ENCODE results near the gene EDAR.

The EDAR gene

DNA sequence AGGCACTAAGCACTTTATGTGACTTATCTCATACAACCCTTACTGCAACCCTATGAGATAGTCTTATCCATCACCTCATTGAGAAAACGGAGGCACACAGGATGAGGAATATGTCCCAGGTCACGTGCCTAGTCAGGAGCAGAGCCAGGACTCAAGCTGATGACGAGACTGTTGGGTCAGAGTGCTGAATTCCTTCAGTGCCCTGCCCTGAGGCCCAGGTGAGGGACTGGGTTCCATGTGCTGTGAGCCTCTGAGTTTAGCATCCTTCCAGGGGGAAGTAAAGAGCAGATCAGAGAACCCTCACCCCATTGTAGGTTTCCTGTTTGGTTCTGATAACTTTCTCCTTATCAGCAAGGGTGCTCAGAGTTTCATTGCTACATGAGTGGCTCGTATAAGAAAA is 11.7 kb upstream of the EDAR start:
- no peak for FAIRE-seq

DNA sequence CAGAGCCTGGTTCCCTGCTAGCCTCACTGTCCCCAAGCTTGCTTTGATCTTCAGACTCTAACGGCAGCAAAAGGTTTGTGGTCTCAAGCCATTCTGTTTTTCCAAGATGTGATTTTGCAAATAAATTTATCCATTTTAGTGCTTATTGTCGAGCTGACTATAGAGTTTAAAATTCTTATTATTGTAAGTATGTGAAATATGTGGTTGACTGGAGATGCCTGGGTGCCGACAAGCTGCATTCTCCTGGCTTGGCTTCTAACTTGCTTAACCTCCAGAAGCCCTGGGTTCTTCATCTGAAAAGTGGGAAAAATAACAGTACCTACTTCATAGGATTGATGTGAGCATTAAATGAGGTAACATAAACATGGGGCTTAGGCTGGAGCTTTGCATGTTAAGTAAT is 9.9 kb upstream of the EDAR start:
- no peak for FAIRE-seq

DNA sequence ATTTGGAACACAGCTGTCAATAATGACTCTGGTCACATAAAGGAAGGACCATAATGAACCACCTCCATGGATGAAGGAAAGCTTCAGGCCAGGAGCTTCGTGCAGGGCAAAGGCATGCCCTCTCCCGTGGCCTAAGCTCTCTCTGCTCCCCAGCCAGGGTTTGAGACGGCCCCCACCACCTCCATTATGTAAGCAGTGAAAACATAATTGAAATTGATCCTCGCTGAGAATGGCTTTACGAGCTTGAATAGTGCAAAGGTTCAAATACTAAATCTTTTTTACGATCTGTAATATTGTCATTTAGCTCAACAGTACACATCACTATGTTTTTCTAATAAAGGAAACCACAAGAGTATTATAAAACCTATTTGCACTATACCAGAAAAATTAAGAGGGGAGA is 5.2 kb upstream of the EDAR start:
- no peak for FAIRE-seq

DNA sequence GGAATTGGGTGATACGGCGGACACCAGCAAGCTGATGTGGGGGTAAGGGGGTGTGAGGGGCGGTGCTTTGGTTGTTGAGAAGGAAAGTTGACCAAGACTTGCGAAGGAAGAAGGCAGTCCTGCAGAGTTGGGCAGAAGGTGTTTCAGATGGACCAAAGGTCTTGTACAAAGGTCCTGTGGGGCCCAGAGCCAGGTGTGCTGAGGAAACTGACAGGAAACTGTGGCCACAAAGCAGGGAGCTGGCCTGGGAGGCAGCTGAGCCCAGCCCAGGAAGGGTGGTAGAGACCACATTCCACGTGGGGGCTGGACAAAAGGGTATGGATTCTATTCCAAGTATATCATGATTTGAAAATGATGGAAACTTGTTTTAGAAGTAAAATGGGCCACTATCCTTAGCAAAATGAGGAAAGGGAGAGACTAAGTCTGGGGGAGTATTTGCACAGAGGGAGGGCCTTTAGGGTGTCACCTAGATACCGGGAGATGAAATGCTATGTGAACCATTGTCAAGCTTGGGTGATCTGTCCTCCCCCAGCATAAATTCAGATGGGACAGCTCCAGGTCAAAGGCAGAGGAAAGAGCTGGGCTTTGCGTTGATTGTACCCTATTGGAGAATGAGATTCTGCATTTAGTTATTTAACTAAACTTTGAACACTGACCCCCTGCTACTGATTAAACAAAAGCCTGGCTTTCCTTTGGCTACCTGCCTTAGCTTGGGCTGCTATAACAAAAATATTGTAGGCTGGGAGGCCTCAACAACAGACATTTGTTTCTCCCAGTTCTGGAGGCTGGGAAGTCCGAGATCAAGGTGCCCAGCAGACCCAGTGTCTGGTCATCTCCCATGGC is 4.3 kb upstream of the EDAR start:
- FAIRE-seq, result no peak

DNA sequence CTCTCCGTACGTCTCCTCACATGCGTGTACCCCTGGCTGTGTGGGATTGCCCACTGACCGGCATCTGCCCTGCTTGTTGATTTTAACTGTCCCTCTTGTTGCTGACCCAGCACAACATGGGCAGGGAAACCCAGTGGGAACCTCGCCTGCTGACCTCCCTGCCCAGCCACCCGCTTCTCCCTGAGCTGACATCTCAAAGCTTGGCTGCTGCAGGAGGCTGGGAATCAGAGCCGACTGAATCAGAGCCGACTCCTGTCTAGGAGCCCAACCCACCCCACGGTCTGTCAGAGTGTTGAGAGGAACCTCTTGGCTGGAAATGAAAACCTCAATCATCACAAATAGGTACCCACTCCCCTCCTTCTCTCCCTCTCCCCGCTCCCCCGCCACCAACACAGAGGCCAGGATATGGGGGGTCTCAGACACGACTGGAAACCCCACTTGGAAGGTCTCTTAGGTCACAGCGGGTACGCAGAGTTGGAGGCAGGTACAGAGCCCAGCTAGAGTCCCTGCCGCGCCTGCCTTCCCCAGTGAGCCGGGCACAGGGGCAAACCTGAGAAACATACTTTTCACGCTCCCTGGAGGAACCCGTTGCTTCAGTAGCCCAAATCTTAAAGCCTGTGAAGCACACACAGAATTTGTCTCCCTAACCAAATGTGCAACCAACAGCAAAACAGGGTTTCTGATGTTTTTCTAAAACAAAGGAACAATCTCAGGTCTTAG is 784 bp downstream of the EDAR start:
- FAIRE-seq, result no peak

DNA sequence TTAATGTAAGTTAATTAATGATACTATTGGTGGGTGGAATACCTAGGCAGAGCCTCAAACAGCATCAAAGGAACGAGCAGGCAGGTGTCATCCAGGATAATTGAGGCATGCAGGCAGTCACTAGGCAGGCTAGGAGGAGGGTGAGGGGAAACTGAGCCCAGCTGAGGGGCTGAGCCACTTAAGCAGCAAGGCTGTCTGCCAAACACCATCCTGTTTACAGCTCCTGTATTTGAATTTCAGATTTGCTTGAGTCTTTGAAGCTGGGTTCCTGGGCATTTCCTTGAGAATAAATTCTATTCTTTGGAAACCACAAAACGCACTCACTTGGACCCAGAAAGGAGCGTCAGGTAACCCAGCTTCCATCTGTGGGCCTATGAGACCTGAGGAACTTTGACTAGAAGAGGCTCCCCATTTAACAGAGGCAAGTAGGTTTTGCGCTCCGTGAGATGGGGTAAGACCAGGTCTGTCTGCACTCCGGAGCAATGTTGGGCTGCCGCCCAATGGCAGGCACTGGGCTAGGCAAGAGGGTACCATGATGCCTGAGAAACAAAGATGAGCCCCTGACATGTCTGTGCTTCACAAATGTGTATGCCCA is 2.0 kb downstream of the EDAR start:
- FAIRE-seq, result no peak

DNA sequence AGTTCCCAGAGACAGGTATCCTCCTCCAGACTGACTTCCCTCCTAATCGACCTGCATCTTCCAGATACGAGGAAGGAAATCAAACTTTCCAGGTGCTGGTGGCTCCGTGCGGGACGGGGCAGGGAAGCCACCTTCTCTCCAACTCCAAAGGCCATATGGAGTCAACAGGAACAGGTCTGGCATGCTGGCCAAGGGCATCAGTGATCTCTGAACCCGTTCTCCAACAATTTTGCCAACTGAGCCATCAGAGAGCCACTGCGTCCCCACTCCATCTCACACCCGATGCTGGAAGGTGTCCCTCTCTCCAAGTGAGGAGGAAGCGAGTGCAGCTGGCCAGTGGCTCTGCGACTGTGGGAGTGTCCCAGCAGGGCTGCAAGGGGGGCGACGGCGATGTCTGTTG is 5.4 kb downstream of the EDAR start:
- no peak for FAIRE-seq

DNA sequence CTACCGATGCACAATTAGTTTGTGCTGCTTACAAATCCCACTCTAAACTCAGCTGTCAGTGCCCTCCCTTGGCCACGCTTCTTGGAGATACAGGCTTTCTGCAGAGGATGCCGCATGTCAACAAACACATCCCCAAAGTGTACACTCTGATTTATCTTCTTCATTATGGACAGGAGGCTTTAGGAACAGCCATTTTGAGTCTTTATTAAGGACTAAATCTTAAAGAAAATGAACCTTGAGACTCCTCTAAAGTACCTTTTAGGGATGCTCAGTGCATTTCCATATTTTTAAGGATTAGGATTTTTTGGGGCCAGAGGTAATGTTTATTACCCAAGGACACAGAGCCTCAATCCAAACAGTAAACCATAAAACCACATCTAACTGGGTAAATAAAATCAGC is 6.0 kb downstream of the EDAR start:
- no peak for FAIRE-seq

DNA sequence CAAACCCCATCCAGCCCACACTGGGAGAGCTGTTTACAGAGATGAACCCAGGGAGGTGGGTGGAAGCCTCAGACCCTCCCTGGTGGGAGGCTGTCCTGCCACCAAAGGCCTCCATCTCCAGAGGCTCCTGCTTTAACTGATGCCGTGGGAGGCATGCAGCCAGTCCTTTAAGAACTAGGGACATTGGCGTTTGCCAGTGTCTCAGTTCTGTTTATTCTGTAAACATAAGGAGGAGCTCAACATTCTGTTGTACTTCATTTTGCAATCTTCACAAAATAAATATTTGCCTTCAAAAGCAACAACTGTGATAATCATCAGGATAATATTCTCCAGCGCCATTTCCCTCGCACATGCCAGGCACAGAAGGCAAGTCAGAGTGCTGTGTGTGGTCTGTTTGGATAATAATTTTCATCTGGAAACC is 6.8 kb downstream of the EDAR start:
- FAIRE-seq, result peak; percentile 90

DNA sequence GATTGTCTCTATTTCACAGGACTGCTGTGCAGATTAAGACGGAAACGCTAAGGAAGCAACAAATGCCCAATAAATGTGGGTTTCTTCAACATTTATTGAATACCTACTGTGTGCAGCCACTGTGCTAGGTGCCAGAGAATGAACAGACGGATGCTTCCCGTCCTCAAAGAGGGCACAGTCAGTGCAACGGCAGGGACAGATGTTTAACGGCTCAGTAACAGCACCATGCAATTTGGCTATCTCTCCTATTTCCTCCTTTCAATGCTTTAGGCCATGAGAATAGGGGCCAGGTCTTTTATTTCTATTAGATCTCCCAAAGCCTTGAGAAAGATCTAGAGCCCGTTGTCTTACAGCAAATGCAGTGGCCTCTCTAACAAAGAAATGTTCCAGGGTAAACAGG is 7.2 kb downstream of the EDAR start:
- FAIRE-seq, result no peak

DNA sequence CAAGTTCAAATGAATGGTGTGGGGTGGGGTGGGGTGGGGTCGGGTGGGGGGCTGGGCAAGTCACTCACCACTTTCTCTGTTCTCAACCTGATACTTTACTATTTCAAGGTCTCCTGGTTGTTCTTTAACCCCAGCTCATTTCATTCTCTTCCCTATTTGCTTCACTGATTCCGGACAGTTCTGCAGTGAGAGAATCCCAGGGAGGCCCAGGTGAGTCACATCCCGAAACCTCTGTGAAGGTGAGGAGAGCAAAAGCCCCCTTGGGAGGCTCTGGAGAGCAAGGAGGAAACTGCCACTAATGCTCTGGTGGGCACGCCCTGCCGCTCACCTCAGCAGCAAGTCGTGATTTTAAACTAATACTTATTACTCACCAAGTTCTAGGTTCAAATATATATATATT is 8.9 kb downstream of the EDAR start:
- no peak for FAIRE-seq

DNA sequence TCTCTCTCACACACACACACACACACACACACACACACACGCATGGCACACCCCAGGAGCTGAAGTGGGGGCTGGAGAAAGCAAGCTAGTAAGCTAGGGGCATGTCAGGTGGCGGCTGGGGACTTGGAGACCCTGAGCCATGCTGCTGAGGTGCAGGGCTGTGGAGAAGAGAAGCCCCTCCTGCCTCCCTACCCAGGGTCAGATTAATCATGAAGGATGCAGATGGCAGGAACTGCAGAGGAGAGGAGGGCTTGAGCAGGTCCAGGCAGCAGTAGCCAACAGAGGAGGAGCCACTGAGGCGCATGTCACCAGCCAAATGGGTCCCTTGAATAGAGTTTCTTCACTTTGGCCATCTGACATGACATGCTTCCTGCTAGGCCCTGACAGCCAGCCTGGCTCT is 9.6 kb downstream of the EDAR start:
- FAIRE-seq, result no peak

DNA sequence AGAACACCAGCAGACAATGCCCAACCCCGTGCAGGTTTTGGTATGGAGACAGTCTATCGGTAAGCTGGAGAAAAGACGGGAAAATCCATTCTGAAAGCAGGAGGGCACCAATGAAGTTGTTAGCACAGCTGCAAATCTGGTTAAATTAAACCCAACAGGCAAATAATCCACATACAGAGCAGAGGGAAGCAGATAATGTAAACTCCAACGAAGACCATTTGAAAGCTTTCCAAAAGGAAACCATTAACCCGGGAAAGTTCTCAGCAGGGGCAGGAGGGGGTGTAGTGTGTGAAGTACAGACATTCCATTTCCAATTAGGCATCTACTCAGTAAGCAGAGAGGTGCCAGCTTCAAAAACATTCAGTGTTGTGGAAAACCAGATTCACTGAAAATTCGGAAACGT is 10.3 kb downstream of the EDAR start:
- FAIRE-seq, result no peak

DNA sequence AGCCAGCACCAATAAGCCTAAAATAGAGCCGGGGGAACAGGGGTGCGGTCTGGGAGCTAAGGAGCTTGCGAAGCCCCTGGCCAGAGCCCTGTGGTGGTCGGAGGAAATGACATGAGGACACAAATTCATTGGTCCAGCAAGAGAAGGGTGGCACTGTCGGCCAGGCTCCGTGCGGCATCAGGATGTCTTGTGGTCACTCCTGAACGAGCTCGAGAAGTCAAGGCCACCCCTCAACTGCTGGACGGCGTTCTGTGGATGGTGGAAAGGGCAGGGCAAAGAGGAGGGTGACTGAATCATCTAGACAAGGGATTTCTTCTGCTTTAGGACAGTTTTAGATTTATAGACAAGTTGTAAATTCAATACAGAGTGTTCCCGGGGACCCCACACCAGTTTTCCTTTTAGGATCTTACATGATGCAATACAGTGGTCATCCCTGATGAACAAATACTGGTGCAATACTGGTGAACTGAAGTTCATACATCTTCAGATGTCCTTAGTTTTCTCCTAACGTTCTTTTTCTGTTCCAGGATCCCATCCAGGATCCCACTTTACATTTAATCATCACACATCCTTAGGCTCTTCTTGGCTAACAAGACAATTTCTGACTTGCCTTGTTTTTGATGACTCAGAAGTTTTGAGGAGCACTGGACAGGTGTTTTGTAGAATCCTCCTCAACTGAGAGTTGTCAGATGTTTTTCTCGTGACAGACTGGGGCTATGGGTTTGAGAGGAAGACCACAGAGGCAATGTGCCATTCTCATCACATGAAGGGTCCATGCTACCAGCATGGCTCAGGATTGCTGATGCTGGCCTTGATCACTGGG is 13.2 kb downstream of the EDAR start:
- no peak for FAIRE-seq

DNA sequence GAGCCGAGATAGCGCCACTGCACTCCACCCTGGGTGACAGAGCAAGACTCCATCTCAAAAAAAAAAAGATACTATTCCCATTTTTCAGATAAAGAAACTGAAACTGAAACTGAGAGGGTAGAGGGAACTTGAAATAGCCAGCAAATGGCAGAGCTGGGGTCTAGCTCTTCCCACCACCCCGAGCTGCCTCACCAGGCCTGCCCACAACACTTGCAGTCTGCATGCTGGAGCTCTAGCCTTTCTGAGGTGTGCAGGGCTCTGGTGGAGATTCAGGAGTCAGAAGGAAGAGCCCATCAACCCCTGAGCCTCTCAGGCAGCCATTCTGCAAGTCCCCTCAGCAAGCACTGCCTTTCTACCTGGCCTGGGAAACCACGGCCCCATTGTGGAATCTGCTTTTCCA is 14.3 kb downstream of the EDAR start:
- FAIRE-seq, result no peak

DNA sequence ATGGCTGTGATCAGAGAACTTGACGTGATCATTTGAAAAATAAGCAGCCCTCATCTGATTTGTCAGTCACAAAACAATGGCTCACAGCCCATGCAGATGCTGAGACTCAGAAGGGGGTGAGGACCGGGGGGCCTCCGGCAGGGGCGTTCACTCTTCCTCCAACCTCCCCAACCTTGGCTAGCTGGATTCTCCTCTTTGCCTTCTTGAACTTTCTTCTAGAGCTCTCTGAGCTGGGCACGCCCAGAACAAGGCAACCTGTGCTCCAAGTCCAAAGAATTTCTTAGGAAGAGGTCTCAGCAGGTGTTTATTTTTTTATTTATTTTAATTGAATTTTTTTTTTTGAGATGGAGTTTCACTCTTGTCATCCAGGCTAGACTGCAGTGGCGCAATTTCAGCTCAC is 16.4 kb downstream of the EDAR start:
- FAIRE-seq, result no peak

DNA sequence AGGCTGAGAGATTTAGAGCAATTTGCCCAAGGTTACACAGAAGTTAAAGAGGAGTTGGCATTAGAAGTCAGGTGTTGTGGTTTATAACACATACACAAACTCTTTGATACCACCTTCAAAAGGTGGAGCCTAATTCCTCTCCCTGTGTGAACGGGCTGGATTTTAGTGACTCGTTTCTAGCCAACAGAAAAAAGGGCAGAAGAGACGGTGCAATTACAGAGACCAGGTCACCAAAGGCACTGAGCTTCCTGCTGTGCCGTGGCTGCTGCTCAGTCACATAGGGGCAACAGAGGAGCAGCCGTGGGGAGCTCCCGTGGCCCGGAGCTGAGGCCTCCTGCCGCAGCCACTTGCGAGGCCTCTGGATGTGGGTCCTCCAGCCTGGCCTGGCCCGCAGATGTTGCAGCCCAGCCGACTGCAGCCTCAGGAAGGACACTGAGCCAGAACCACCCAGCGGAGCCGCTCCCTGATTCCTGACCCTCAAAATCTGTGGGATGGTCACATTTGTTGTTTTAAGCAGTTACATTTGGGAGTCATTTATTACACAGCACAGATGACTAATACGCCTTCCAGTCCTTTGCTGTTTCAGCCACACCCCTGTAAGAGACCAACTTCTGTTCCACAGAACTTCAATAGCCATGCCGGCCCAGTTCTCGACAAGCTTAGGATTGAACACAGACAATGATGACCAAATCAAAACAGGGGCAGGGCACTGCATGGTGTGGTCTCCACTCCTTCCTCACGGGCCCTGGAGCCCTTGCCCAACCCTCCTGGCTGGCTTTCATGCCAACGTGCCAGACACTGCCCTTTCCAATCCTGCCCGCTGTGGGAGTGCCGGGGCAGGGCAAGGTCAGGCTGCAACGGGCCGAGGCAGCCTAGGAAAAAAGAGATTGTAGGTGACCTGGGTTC is 17.1 kb downstream of the EDAR start:
- FAIRE-seq, result no peak

DNA sequence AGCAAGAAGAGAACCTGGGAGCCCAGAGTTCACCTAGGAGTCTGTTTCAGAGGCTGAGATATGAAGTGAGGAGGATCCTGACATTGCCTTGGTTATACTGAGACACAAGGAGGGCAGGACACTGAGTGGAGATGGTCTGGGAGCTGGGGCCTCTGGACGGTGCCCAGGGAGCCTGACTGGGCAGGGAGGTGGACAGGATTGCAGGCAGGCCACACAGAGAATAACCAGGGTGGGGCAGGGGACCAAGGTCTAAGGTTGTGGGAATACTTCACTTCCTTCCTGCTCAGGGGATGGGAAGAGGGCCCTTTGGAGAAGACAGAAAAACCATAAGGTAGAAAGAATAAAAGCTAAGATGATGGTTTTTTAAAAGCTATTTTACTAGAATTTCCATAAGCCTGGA is 18.7 kb downstream of the EDAR start:
- FAIRE-seq, result no peak

DNA sequence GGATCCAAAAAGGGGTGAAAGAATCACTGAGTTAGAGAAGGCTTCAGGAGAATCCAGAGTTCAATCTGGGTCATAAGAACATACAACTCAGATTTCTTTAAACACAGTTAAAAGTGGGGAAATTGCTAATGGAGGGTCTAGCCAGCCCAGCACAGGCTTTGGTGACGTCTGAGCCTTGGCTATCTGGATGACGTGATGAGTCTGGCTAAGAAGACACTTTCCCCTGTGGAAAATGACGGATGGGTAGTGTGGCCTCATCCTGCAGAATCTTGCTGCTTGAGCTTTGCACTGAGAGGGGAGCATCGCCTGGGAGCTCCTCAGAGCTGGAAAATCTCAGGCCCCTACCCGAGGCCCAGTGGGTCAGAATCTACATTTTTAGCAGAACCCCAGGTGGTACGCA is 19.2 kb downstream of the EDAR start:
- FAIRE-seq, result no peak

DNA sequence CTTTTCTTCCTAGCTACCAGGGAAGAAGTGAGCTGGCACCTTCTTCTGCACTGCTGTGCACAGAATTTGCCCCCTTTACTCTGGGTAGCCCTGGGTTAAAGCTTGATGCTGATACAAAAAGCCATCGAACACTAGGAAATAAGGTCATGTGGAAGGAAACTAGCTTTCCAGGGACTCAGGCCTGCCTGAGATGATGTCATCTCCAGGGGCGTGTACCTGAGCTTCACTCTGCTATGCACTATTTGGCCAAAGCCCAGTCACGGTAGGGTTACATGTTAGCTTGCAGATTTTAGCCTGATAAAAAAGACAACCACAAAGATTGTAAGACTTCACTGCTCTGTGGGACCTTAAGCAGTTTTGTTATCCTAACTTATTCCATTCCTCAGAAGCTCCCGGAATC is 20.4 kb downstream of the EDAR start:
- FAIRE-seq, result no peak

DNA sequence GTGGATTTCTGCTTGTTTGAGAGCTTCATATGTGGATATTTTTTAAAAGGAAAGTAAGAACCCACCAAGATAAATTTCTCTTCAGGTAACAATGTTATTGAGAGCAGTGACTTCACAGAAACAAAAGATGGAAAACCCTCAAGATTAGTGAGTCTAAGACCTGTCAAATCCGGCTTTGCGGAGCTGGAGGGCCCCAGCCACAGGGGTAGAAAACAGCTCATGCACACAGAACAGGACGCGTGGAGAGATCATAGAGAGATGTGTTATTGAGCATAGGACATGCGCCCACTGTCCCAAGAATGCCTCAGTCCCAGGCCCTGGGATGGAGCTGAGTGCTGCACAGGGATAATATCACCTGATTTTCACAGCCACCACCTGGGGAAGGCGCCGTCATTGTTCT is 21.3 kb downstream of the EDAR start:
- no peak for FAIRE-seq
